GM23338 (cell line): ENCODE data around the gene CES1. TPM values are rescaled to one million over a fixed set of nuclear protein-coding genes. Genes with fewer than 3 reads are reported as not detected.

ENCODE experiments used
- ATAC-seq: fragments of 200-7000 bp; cut with Tn5 transposase; 3 replicates; pipeline ENCODE4 v1.9.1; 2020
- DNase-seq: peaks from one replicate; pipeline ENCODE4 v3.0.0-alpha.2; 2015; ENCODE audit warnings: low spot score
- H2AFZ ChIP-seq: fragments of 200-600 bp; sonication (generic); 2 replicates; pipeline ENCODE4 v1.8.0; 2016; ENCODE audit warnings: antibody characterized with exemption, mild to moderate bottlenecking, moderate library complexity
- H3F3A ChIP-seq: fragments of 200-600 bp; sonication (generic); replicated peaks from 2 replicates; pipeline ENCODE4 v1.8.0; 2017; ENCODE audit warnings: antibody characterized with exemption, mixed run types, low read depth
- H3K27ac ChIP-seq: fragments of 200-600 bp; sonication (generic); 2 replicates; pipeline ENCODE4 v1.6.1; 2016; ENCODE audit warnings: low read depth
- H3K27me3 ChIP-seq: fragments of 200-600 bp; sonication (generic); 2 replicates; pipeline ENCODE4 v1.8.0; 2016; ENCODE audit warnings: mild to moderate bottlenecking, mixed run types, moderate library complexity; ENCODE audit not compliant: insufficient read depth
- H3K36me3 ChIP-seq: fragments of 200-600 bp; sonication (generic); 2 replicates; pipeline ENCODE4 v1.8.0; 2016; ENCODE audit warnings: mild to moderate bottlenecking; ENCODE audit not compliant: insufficient read depth
- H3K4me1 ChIP-seq: fragments of 200-600 bp; sonication (generic); 2 replicates; pipeline ENCODE4 v1.8.0; 2016; ENCODE audit warnings: mild to moderate bottlenecking, moderate library complexity; ENCODE audit not compliant: insufficient read depth
- H3K4me2 ChIP-seq: fragments of 200-600 bp; sonication (generic); 2 replicates; pipeline ENCODE4 v1.7.1; 2017; ENCODE audit warnings: mixed run types
- H3K4me3 ChIP-seq: fragments of 200-600 bp; sonication (generic); 2 replicates; pipeline ENCODE4 v1.6.1; 2016; ENCODE audit warnings: mixed run types
- H3K79me2 ChIP-seq: fragments of 200-600 bp; sonication (generic); replicated peaks from 2 replicates; pipeline ENCODE4 v1.8.0; 2017; ENCODE audit warnings: mild to moderate bottlenecking; ENCODE audit not compliant: insufficient read depth
- H3K9me2 ChIP-seq: fragments of 200-600 bp; sonication (generic); 2 replicates; pipeline ENCODE4 v1.8.0; 2017; ENCODE audit not compliant: insufficient read depth
- H4K20me1 ChIP-seq: fragments of 200-600 bp; sonication (generic); replicated peaks from 2 replicates; pipeline ENCODE4 v1.8.0; 2017; ENCODE audit warnings: mild to moderate bottlenecking; ENCODE audit not compliant: insufficient read depth
- H3K27ac Mint-ChIP-seq: 2 replicates; pipeline ENCODE4 v1.8.0; 2020; ENCODE audit warnings: inconsistent platforms, mild to moderate bottlenecking, moderate library complexity, mixed read lengths
- H3K27me3 Mint-ChIP-seq: 3 replicates; pipeline ENCODE4 v1.8.0; 2022; ENCODE audit warnings: low read depth, mild to moderate bottlenecking, moderate library complexity, mixed read lengths, inconsistent platforms; ENCODE audit not compliant: insufficient read depth, poor library complexity
- H3K36me3 Mint-ChIP-seq: 3 replicates; pipeline ENCODE4 v1.8.0; 2021; ENCODE audit warnings: low read depth, mild to moderate bottlenecking, inconsistent platforms, moderate library complexity, mixed read lengths
- H3K4me1 Mint-ChIP-seq: 3 replicates; pipeline ENCODE4 v1.8.0; 2020; ENCODE audit warnings: mild to moderate bottlenecking, inconsistent platforms, mixed read lengths
- H3K4me3 Mint-ChIP-seq: 3 replicates; pipeline ENCODE4 v1.8.0; 2021; ENCODE audit warnings: moderate library complexity, mild to moderate bottlenecking, inconsistent platforms, mixed read lengths
- H3K9me3 Mint-ChIP-seq: 3 replicates; pipeline ENCODE4 v1.8.0; 2020; ENCODE audit warnings: moderate library complexity, mild to moderate bottlenecking, inconsistent platforms, mixed read lengths
- CREB1 ChIP-seq: fragments of 250-450 bp; sonication (Bioruptor Pico); IDR thresholded peaks from 2 replicates; pipeline ENCODE4 v1.5.0; 2020; ENCODE audit warnings: low read depth, mild to moderate bottlenecking, moderate library complexity
- EZH2 ChIP-seq: fragments of 200-600 bp; sonication (generic); IDR thresholded peaks from one replicate; pipeline ENCODE4 v1.8.0; 2017; ENCODE audit warnings: antibody characterized with exemption, mild to moderate bottlenecking, low read depth; ENCODE audit not compliant: unreplicated experiment
- EZH2phosphoT487 ChIP-seq: fragments of 200-600 bp; sonication (generic); IDR thresholded peaks from one replicate; pipeline ENCODE4 v1.8.1; 2018; ENCODE audit warnings: antibody characterized with exemption; ENCODE audit not compliant: unreplicated experiment
- JUNB ChIP-seq: IDR thresholded peaks from one replicate; pipeline ENCODE4 v1.6.1; 2016; ENCODE audit warnings: antibody characterized with exemption; ENCODE audit not compliant: unreplicated experiment
- NANOG ChIP-seq: IDR thresholded peaks from 2 replicates; pipeline ENCODE4 v1.6.1; 2016; ENCODE audit warnings: antibody characterized with exemption, borderline replicate concordance
- POLR2AphosphoS5 ChIP-seq: IDR thresholded peaks from 2 replicates; pipeline ENCODE4 v1.6.1; 2016; ENCODE audit warnings: antibody characterized with exemption, low read depth
- STAT1 ChIP-seq: IDR thresholded peaks from one replicate; pipeline ENCODE4 v1.6.1; 2016; ENCODE audit warnings: antibody characterized with exemption; ENCODE audit not compliant: unreplicated experiment
- ZNF114 ChIP-seq: fragments of 250-450 bp; sonication (Bioruptor Pico); IDR thresholded peaks from 2 replicates; pipeline ENCODE4 v1.5.0; 2020; ENCODE audit warnings: mild to moderate bottlenecking, moderate library complexity
- ZNF331 ChIP-seq: fragments of 250-450 bp; sonication (Bioruptor Pico); IDR thresholded peaks from 2 replicates; pipeline ENCODE4 v1.5.0; 2020; ENCODE audit warnings: low read depth, mild to moderate bottlenecking, moderate library complexity
- polyA plus RNA-seq: library from polyadenylated mRNA; unstranded; fragments of >200 nt; fragmentation: Nextera tagmentation; extraction: Ambion mirVana; gene quantifications from 2 replicates; pipeline ENCODE4 v1.2.1, GENCODE V29; 2016
- total RNA-seq: library from RNA; depleted of rRNA; stranded (reverse); fragments of >200 nt; shearing (Covaris generic); gene quantifications from 2 replicates; pipeline ENCODE4 v1.2.3, GENCODE V29; 2014
- TF ChIP-seq, protein P1 (sequence below): fragments of 250-450 bp; sonication (Bioruptor Pico); IDR thresholded peaks from 2 replicates; pipeline ENCODE4 v1.5.0; 2020; ENCODE audit warnings: mild to moderate bottlenecking, moderate library complexity
- TF ChIP-seq, protein P2 (sequence below), 2 experiments: fragments of 200-600 bp in 1 of 2; sonication (generic) in 1 of 2; conservative IDR thresholded peaks; 2 replicates each; pipeline versions ENCODE4 v1.5.1 to v1.6.1; 2016 to 2017; ENCODE audit warnings: antibody characterized with exemption in 2 of 2, low read depth in 2 of 2, mild to moderate bottlenecking in 2 of 2, moderate library complexity in 1 of 2
- TF ChIP-seq, protein P3 (sequence below): IDR thresholded peaks from 2 replicates; pipeline ENCODE4 v1.6.1; 2016; ENCODE audit warnings: antibody characterized with exemption
- TF ChIP-seq, protein P4 (sequence below): IDR thresholded peaks from one replicate; pipeline ENCODE4 v1.6.1; 2018; ENCODE audit warnings: antibody characterized with exemption; ENCODE audit not compliant: unreplicated experiment

CES1 gene
- total and polyA plus RNA-seq, 2 experiments from 2014 or later = 1.5 TPM; not detected in 1

DNA sequence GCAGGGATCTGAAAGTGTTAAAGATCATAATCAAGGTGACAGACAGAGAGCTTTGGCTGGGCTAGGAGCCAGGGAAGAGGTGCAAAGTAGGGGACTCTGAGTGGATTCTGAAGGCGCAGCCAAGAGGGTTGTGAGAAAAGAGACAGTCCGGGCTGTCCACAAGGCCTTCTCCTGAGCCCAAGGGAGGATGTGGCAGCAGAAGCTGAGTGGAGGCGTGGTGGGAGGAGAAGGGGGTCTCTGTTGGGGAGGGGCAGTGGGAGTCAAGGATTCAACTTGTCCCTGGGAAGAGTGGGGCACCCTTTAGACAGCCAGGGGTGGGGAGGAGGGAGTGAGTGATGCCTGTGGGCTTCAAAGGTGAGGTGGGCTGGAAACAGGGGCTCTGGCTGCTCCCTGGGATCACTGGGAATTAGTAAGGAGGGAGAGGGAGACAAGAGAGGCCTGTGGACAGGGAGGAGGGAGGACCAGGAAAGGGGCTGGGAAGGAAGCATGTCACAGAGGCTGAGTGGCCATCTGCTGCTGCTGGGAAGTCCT lies 10.6 kb downstream of the CES1 start:
- no peak overlapping the region for H3K4me3 Mint-ChIP-seq
- H3K27me3 Mint-ChIP-seq = no peaks in the 10 kb centered on the region
- DNase-seq (no peak), ATAC-seq (no peak)
- Histone ChIP-seq H3K4me1 (no peaks in the 10 kb centered on the region), H4K20me1 (no peaks in the 10 kb centered on the region), H3K36me3 (no peaks in the 10 kb centered on the region), H3K9me2 (peaks cover 5% of the 10 kb centered on the region; the same call in 1 of the 2 replicates), H3K27ac (no peak overlapping the region), H3K79me2 (no peaks in the 10 kb centered on the region), H3F3A (no peaks in the 10 kb centered on the region), H3K4me2 (no peak overlapping the region), H3K4me3 (no peak overlapping the region), H3K27me3 (no peaks in the 10 kb centered on the region), H2AFZ (no peak overlapping the region)
- H3K36me3 Mint-ChIP-seq = no peaks in the 10 kb centered on the region
- no peak overlapping the region for H3K27ac Mint-ChIP-seq
- TF ChIP-seq JUNB = no peak
- no peak for TF ChIP-seq EZH2
- TF ChIP-seq ZNF114 (CRISPR knock-in tag) = no peak
- TF ChIP-seq, protein P1, sequence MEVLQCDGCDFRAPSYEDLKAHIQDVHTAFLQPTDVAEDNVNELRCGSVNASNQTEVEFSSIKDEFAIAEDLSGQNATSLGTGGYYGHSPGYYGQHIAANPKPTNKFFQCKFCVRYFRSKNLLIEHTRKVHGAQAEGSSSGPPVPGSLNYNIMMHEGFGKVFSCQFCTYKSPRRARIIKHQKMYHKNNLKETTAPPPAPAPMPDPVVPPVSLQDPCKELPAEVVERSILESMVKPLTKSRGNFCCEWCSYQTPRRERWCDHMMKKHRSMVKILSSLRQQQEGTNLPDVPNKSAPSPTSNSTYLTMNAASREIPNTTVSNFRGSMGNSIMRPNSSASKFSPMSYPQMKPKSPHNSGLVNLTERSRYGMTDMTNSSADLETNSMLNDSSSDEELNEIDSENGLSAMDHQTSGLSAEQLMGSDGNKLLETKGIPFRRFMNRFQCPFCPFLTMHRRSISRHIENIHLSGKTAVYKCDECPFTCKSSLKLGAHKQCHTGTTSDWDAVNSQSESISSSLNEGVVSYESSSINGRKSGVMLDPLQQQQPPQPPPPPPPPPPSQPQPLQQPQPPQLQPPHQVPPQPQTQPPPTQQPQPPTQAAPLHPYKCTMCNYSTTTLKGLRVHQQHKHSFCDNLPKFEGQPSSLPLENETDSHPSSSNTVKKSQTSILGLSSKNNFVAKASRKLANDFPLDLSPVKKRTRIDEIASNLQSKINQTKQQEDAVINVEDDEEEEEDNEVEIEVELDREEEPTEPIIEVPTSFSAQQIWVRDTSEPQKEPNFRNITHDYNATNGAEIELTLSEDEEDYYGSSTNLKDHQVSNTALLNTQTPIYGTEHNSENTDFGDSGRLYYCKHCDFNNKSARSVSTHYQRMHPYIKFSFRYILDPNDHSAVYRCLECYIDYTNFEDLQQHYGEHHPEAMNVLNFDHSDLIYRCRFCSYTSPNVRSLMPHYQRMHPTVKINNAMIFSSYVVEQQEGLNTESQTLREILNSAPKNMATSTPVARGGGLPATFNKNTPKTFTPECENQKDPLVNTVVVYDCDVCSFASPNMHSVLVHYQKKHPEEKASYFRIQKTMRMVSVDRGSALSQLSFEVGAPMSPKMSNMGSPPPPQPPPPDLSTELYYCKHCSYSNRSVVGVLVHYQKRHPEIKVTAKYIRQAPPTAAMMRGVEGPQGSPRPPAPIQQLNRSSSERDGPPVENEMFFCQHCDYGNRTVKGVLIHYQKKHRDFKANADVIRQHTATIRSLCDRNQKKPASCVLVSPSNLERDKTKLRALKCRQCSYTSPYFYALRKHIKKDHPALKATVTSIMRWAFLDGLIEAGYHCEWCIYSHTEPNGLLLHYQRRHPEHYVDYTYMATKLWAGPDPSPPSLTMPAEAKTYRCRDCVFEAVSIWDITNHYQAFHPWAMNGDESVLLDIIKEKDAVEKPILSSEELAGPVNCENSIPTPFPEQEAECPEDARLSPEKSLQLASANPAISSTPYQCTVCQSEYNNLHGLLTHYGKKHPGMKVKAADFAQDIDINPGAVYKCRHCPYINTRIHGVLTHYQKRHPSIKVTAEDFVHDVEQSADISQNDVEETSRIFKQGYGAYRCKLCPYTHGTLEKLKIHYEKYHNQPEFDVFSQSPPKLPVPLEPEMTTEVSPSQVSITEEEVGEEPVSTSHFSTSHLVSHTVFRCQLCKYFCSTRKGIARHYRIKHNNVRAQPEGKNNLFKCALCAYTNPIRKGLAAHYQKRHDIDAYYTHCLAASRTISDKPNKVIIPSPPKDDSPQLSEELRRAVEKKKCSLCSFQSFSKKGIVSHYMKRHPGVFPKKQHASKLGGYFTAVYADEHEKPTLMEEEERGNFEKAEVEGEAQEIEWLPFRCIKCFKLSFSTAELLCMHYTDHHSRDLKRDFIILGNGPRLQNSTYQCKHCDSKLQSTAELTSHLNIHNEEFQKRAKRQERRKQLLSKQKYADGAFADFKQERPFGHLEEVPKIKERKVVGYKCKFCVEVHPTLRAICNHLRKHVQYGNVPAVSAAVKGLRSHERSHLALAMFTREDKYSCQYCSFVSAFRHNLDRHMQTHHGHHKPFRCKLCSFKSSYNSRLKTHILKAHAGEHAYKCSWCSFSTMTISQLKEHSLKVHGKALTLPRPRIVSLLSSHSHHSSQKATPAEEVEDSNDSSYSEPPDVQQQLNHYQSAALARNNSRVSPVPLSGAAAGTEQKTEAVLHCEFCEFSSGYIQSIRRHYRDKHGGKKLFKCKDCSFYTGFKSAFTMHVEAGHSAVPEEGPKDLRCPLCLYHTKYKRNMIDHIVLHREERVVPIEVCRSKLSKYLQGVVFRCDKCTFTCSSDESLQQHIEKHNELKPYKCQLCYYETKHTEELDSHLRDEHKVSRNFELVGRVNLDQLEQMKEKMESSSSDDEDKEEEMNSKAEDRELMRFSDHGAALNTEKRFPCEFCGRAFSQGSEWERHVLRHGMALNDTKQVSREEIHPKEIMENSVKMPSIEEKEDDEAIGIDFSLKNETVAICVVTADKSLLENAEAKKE (CRISPR knock-in tag) = no peak
- TF ChIP-seq STAT1 = no peak
- no peak for TF ChIP-seq POLR2AphosphoS5
- TF ChIP-seq CREB1 (CRISPR knock-in tag) = no peak
- TF ChIP-seq, protein P2, sequence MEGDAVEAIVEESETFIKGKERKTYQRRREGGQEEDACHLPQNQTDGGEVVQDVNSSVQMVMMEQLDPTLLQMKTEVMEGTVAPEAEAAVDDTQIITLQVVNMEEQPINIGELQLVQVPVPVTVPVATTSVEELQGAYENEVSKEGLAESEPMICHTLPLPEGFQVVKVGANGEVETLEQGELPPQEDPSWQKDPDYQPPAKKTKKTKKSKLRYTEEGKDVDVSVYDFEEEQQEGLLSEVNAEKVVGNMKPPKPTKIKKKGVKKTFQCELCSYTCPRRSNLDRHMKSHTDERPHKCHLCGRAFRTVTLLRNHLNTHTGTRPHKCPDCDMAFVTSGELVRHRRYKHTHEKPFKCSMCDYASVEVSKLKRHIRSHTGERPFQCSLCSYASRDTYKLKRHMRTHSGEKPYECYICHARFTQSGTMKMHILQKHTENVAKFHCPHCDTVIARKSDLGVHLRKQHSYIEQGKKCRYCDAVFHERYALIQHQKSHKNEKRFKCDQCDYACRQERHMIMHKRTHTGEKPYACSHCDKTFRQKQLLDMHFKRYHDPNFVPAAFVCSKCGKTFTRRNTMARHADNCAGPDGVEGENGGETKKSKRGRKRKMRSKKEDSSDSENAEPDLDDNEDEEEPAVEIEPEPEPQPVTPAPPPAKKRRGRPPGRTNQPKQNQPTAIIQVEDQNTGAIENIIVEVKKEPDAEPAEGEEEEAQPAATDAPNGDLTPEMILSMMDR (conservative IDR thresholded peaks at IDR 0.05; ENCODE audit: low read depth in 2 of 2) = no peak
- no peak for TF ChIP-seq EZH2phosphoT487
- no peak for TF ChIP-seq ZNF331 (CRISPR knock-in tag)
- TF ChIP-seq NANOG = no peak
- TF ChIP-seq, protein P3, sequence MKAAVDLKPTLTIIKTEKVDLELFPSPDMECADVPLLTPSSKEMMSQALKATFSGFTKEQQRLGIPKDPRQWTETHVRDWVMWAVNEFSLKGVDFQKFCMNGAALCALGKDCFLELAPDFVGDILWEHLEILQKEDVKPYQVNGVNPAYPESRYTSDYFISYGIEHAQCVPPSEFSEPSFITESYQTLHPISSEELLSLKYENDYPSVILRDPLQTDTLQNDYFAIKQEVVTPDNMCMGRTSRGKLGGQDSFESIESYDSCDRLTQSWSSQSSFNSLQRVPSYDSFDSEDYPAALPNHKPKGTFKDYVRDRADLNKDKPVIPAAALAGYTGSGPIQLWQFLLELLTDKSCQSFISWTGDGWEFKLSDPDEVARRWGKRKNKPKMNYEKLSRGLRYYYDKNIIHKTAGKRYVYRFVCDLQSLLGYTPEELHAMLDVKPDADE = no peak
- TF ChIP-seq, protein P4, sequence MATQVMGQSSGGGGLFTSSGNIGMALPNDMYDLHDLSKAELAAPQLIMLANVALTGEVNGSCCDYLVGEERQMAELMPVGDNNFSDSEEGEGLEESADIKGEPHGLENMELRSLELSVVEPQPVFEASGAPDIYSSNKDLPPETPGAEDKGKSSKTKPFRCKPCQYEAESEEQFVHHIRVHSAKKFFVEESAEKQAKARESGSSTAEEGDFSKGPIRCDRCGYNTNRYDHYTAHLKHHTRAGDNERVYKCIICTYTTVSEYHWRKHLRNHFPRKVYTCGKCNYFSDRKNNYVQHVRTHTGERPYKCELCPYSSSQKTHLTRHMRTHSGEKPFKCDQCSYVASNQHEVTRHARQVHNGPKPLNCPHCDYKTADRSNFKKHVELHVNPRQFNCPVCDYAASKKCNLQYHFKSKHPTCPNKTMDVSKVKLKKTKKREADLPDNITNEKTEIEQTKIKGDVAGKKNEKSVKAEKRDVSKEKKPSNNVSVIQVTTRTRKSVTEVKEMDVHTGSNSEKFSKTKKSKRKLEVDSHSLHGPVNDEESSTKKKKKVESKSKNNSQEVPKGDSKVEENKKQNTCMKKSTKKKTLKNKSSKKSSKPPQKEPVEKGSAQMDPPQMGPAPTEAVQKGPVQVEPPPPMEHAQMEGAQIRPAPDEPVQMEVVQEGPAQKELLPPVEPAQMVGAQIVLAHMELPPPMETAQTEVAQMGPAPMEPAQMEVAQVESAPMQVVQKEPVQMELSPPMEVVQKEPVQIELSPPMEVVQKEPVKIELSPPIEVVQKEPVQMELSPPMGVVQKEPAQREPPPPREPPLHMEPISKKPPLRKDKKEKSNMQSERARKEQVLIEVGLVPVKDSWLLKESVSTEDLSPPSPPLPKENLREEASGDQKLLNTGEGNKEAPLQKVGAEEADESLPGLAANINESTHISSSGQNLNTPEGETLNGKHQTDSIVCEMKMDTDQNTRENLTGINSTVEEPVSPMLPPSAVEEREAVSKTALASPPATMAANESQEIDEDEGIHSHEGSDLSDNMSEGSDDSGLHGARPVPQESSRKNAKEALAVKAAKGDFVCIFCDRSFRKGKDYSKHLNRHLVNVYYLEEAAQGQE = no peak
- H3K9me3 Mint-ChIP-seq = no peaks in the 10 kb centered on the region
- H3K4me1 Mint-ChIP-seq = no peaks in the 10 kb centered on the region; the same call in 2 of the 3 replicates
